Neuronal stem cell (in vitro differentiated cells): ENCODE measurements around the gene FAM118A.
A peak's percentile ranks its signal among the peaks of the same experiment; 100 is the strongest.

Experiments
- DNase-seq: peaks from one replicate; pipeline ENCODE4 v3.0.0-alpha.2; 2013; ENCODE audit warnings: low spot score
- H2AFZ ChIP-seq: one replicate; pipeline ENCODE4 v1.6.1; 2013; ENCODE audit warnings: mild to moderate bottlenecking, low read length, inconsistent platforms
- H2AK5ac ChIP-seq: 2 replicates; pipeline ENCODE4 v1.6.1; 2013; ENCODE audit warnings: low read depth, mild to moderate bottlenecking, inconsistent platforms, low read length, moderate library complexity, mixed read lengths
- H2BK120ac ChIP-seq: 2 replicates; pipeline ENCODE4 v1.6.1; 2013; ENCODE audit warnings: low read depth, mild to moderate bottlenecking, inconsistent platforms, low read length, moderate library complexity, mixed read lengths
- H2BK12ac ChIP-seq: one replicate; pipeline ENCODE4 v1.6.1; 2013; ENCODE audit warnings: low read length, inconsistent platforms
- H2BK15ac ChIP-seq: 2 replicates; pipeline ENCODE4 v1.6.1; 2013; ENCODE audit warnings: mild to moderate bottlenecking, low read length, inconsistent platforms, mixed read lengths
- H2BK5ac ChIP-seq: one replicate; pipeline ENCODE4 v1.6.1; 2013; ENCODE audit warnings: inconsistent platforms, mild to moderate bottlenecking, low read length, moderate library complexity
- H3K14ac ChIP-seq: one replicate; pipeline ENCODE4 v1.6.1; 2013; ENCODE audit warnings: low read length, inconsistent platforms
- H3K18ac ChIP-seq: 2 replicates; pipeline ENCODE4 v1.6.1; 2013; ENCODE audit warnings: low read length, inconsistent platforms
- H3K23ac ChIP-seq: 2 replicates; pipeline ENCODE4 v1.6.1; 2013; ENCODE audit warnings: low read depth, mild to moderate bottlenecking, mixed read lengths, low read length, inconsistent platforms; ENCODE audit not compliant: poor library complexity
- H3K27ac ChIP-seq: replicated peaks from 3 replicates; pipeline ENCODE4 v1.5.1; 2013; ENCODE audit warnings: low read length, inconsistent platforms
- H3K27me3 ChIP-seq, 3 experiments: 2 replicates each; pipeline ENCODE4 v1.6.1; 2013; ENCODE audit warnings: low read length in 3 of 3, mild to moderate bottlenecking in 2 of 3, inconsistent platforms in 1 of 3, low read depth in 1 of 3, mixed read lengths in 1 of 3, moderate library complexity in 1 of 3; ENCODE audit not compliant: control insufficient read depth in 3 of 3, insufficient read depth in 3 of 3
- H3K36me3 ChIP-seq, 2 donors: replicated peaks in 1 of 2; 2 replicates each; pipeline ENCODE4 v1.6.1; 2013; ENCODE audit warnings: low read length in 2 of 2; ENCODE audit not compliant: control insufficient read depth in 2 of 2, insufficient read depth in 2 of 2
- H3K4ac ChIP-seq: 2 replicates; pipeline ENCODE4 v1.6.1; 2013; ENCODE audit warnings: inconsistent platforms, mild to moderate bottlenecking, low read length, moderate library complexity
- H3K4me1 ChIP-seq, 2 donors: 1 replicate in 1 of 2; 2 replicates in 1 of 2; pipeline ENCODE4 v1.6.1; 2013; ENCODE audit warnings: low read length in 2 of 2, low read depth in 1 of 2; ENCODE audit not compliant: control insufficient read depth in 2 of 2, insufficient read depth in 1 of 2
- H3K4me2 ChIP-seq: one replicate; pipeline ENCODE4 v1.6.1; 2013; ENCODE audit warnings: mild to moderate bottlenecking, low read length, inconsistent platforms; ENCODE audit not compliant: insufficient read depth, poor library complexity, severe bottlenecking
- H3K4me3 ChIP-seq, 2 donors: 2 replicates each; pipeline ENCODE4 v1.5.1; 2013; ENCODE audit warnings: low read length in 2 of 2, mild to moderate bottlenecking in 2 of 2, inconsistent platforms in 1 of 2, moderate library complexity in 1 of 2
- H3K79me1 ChIP-seq: one replicate; pipeline ENCODE4 v1.6.1; 2013; ENCODE audit warnings: low read depth, mild to moderate bottlenecking, inconsistent platforms, low read length, moderate library complexity
- H3K9ac ChIP-seq: one replicate; pipeline ENCODE4 v1.6.1; 2013; ENCODE audit warnings: mild to moderate bottlenecking, low read depth, low read length, inconsistent platforms; ENCODE audit not compliant: poor library complexity
- H3K9me3 ChIP-seq, 2 donors: replicated peaks in 1 of 2; 2 replicates each; pipeline versions ENCODE3 to v1.6.1; 2013; ENCODE audit warnings: low read length in 2 of 2, mild to moderate bottlenecking in 2 of 2, inconsistent platforms in 1 of 2, low read depth in 1 of 2, mixed read lengths in 1 of 2, moderate library complexity in 1 of 2; ENCODE audit not compliant: control insufficient read depth in 2 of 2, insufficient read depth in 1 of 2
- H4K8ac ChIP-seq: one replicate; pipeline ENCODE4 v1.6.1; 2013; ENCODE audit warnings: low read depth, mild to moderate bottlenecking, inconsistent platforms, low read length, moderate library complexity
- H4K91ac ChIP-seq: one replicate; pipeline ENCODE4 v1.6.1; 2013; ENCODE audit warnings: low read length, low read depth, mild to moderate bottlenecking, inconsistent platforms; ENCODE audit not compliant: poor library complexity
- WGBS, 2 donors: extraction: QIAGEN DNeasy Blood & Tissue Kit; methylation state at CpG; one replicate each; pipeline ENCODE4 v1.1.7; 2013; ENCODE audit warnings: missing lambda C conversion rate in 2 of 2, mixed read lengths in 1 of 2; ENCODE audit not compliant: insufficient read length in 2 of 2, insufficient replicate concordance in 1 of 2; ENCODE audit errors: extremely low coverage in 2 of 2; 5-methylcytosine and 5-hydroxymethylcytosine counted together

FAM118A gene

DNA sequence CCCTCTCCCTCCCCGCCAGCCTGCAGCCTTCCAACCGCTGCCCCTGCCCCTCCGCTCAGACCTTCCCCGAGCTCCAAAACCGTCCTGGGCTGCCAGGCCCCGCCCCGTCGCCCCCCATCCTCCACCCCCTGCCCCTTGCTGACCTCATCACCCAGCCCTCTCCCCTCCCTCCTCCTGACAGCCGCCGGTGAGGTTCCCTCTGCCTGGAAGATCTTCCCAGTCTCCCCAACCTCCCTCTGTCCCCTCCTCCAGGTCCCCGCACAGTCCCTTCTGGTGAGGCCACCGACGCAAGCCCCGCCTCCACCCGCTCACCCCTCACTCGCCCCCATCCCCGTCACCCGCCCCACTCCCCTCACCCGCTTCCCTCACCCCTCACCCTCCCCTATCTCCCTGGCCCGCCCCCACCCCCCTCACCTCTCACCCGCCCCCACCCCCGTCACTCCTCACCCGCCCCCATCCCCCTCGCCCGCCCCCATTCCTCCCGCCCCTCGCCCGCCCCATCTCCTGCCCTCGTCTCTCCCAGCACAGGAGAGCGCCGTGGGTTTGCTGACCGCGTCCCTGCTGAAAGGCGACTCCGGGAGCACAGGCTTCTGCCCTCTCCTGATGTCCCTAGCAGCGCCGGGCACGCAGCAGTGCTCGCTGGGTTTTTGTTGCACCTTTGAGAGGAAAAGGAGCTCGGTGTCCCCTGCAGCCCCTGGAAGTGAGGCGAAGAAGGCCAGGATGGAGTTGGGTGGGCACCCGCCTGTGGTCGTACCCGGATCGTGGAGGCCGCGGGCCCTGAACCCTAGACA lies 41.4 kb upstream of the FAM118A start:
- H2BK120ac ChIP-seq, result no peak overlapping the region
- peak overlapping the region; percentile 64 to 82 for H3K4me3 ChIP-seq
- no peak overlapping the region for H2BK12ac ChIP-seq
- H3K4ac ChIP-seq, result no peak overlapping the region
- H2AK5ac ChIP-seq, result no peak overlapping the region
- peak overlapping the region; percentile 84 for H2BK5ac ChIP-seq
- peak overlapping the region; percentile 99 for H3K18ac ChIP-seq
- H3K4me1 ChIP-seq, result peaks cover 8 to 12% of the 10 kb centered on the region in 2 donors
- H2BK15ac ChIP-seq, result no peak overlapping the region
- peaks cover 0 to 37% (median 8%) of the 10 kb centered on the region in 3 experiments for H3K27me3 ChIP-seq
- peak overlapping the region; percentile 93 for H3K27ac ChIP-seq
- peak overlapping the region; percentile 83 for H3K9ac ChIP-seq
- DNase-seq, result peak; percentile 89
- H3K23ac ChIP-seq, result peak overlapping the region; percentile 77
- H4K91ac ChIP-seq, result no peak overlapping the region
- H3K4me2 ChIP-seq, result peak overlapping the region; percentile 91
- H3K9me3 ChIP-seq, result no peaks in the 10 kb centered on the region
- peaks cover 1% of the 10 kb centered on the region for H3K79me1 ChIP-seq
- H3K36me3 ChIP-seq, result no peaks in the 10 kb centered on the region
- H4K8ac ChIP-seq, result no peak overlapping the region
- peak overlapping the region; percentile 90 for H3K14ac ChIP-seq
- peak overlapping the region; percentile 100 for H2AFZ ChIP-seq
- no CpG with 5 or more reads among the region's 47 CpGs for WGBS, 2 donors

DNA sequence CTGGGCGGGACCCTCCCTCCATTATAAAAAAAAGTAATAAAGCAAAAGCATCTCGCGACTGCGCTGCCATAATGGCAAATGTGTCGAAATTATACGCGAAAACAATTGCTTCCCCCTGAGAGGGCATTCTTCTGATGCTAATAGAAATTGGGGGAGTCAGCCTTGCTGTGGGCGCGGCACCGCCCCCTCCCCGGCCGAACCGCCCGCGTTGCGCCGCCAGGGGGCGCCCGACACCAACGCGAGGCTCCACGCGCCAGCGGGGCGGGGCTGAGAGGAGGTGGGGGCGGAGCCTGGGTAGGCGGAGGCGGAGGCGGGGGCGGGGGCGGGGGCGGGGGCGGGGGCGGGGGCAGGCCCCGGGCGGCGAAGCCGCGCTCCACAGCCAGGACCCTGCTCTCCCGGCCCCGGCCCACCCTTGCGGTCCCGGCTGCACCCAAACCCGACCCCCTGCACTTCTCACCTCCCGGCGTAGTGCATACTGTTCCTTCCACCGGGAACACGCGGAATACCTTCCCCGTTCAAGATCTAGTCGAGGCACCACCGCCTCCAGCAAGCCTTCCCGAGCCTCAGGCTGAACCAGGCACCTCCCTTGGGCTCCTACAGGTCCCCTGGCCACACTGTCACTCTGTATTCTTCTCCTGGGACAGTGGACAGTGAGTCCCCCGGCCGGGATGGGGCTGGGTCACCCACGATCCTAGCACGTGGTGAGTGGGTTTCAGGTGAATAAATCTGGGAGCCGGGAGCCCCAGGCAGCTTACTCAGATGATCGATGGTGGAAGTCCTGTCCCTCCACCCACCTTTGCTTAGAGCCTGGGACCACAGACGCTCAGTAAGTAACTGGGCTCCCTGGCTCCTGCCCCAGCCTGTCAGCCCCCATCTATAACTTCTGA lies 40.5 kb upstream of the FAM118A start:
- peak overlapping the region; percentile 99 for H3K18ac ChIP-seq
- peak overlapping the region; percentile 37 for H3K4ac ChIP-seq
- H2BK15ac ChIP-seq, result peak overlapping the region; percentile 96
- peak overlapping the region; percentile 91 for H3K4me2 ChIP-seq
- H2BK120ac ChIP-seq, result peak overlapping the region; percentile 81
- peaks cover 0 to 45% (median 8%) of the 10 kb centered on the region in 3 experiments for H3K27me3 ChIP-seq
- H4K8ac ChIP-seq, result no peak overlapping the region
- no peak overlapping the region for H4K91ac ChIP-seq
- peak overlapping the region; percentile 93 for H3K27ac ChIP-seq
- DNase-seq, result peak; percentile 89
- H3K4me1 ChIP-seq, result peaks cover 5 to 11% of the 10 kb centered on the region in 2 donors
- no CpG with 5 or more reads among the region's 60 CpGs for WGBS, 2 donors
- no peaks in the 10 kb centered on the region for H3K36me3 ChIP-seq
- H3K23ac ChIP-seq, result no peak overlapping the region
- H3K79me1 ChIP-seq, result peaks cover 1% of the 10 kb centered on the region
- H2AFZ ChIP-seq, result peak overlapping the region; percentile 100
- peak overlapping the region; percentile 64 to 82 for H3K4me3 ChIP-seq
- H2BK12ac ChIP-seq, result peak overlapping the region; percentile 58
- H3K14ac ChIP-seq, result peak overlapping the region; percentile 89
- peak overlapping the region; percentile 84 for H2BK5ac ChIP-seq
- H2AK5ac ChIP-seq, result peak overlapping the region; percentile 92
- H3K9me3 ChIP-seq, result no peaks in the 10 kb centered on the region
- H3K9ac ChIP-seq, result peak overlapping the region; percentile 94

DNA sequence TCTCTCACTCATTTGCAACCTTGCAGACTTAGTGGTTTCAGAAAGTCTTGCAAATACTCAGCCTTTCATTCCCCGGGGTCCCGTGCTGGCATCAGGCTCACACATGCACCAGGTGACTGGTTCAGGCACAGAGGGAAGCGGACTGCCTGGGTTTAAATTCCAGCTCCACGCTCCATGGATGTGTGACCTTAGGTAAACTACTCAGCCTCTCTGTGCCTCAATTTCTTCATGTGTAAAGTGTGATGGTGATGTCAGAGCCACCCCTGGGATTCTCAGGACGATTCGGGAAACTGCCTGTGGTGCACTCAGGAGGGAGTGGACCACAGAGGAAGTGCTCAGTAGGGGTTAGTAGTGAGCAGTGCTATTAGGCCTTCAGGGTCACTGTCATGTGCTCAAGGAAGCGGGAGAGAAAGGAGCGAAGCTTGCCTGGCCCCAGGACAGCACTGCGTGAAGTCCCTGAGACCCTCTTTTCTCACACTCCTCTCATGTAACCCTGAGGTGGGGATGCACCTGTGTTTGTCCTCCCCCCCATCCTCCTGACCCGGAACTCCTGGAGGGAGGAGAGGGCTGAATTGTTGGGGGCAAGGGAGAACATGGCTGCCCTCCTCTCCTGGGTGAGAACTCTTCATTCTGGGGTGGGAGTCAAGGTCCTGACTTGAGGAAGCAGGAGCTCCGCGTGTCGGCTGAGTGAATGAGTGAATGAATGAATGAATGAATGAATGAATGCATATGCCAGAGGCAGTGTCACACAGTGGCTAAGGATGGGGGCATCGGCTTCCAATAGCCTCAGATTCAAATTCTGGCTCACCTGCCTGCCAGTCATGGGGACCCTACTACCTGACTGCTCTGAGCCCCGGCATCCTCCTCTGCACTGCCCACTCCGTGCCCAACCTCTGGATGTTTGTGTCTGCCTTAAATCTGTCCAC lies 39.4 kb upstream of the FAM118A start:
- WGBS, 2 donors, result no CpG with 5 or more reads among the region's 16 CpGs
- Histone ChIP-seq H3K9me3 (no peaks in the 10 kb centered on the region), H3K79me1 (peaks cover 1% of the 10 kb centered on the region), H3K4me2 (no peak overlapping the region), H2BK12ac (peak overlapping the region; percentile 14), H3K14ac (peak overlapping the region; percentile 32), H2AK5ac (peak overlapping the region; percentile 0), H2BK15ac (no peak overlapping the region), H4K91ac (no peak overlapping the region), H2BK5ac (no peak overlapping the region), H3K36me3 (no peaks in the 10 kb centered on the region), H3K9ac (no peak overlapping the region), H3K18ac (no peak overlapping the region), H3K27me3 (peaks cover 0 to 50% (median 8%) of the 10 kb centered on the region in 3 experiments), H3K27ac (no peak overlapping the region), H4K8ac (no peak overlapping the region), H2AFZ (no peak overlapping the region), H2BK120ac (no peak overlapping the region), H3K4me1 (peaks cover 5 to 11% of the 10 kb centered on the region in 2 donors), H3K4ac (no peak overlapping the region), H3K4me3 (no peak overlapping the region), H3K23ac (no peak overlapping the region)
- DNase-seq, result no peak
